Trophoblast cell (in vitro differentiated cells and primary cell): ENCODE measurements around the gene ARL4C.

Experiments used
- DNase-seq, 2 donors: peaks; one replicate each; pipeline ENCODE4 v3.0.0-alpha.2; 2016
- H2AFZ ChIP-seq: 2 replicates; pipeline ENCODE4 v1.6.1; 2013; ENCODE audit warnings: low read length, moderate library complexity, mild to moderate bottlenecking; ENCODE audit not compliant: insufficient read depth, poor library complexity
- H2AK5ac ChIP-seq: 2 replicates; pipeline ENCODE4 v1.6.1; 2013; ENCODE audit warnings: mild to moderate bottlenecking, low read length
- H2BK120ac ChIP-seq: 2 replicates; pipeline ENCODE4 v1.6.1; 2013; ENCODE audit warnings: low read length, mild to moderate bottlenecking, moderate library complexity; ENCODE audit not compliant: insufficient read depth, poor library complexity
- H2BK12ac ChIP-seq: 2 replicates; pipeline ENCODE4 v1.6.1; 2013; ENCODE audit warnings: mild to moderate bottlenecking, low read length, moderate library complexity
- H2BK5ac ChIP-seq: 2 replicates; pipeline ENCODE4 v1.6.1; 2013; ENCODE audit warnings: low read length, low read depth, moderate library complexity, mild to moderate bottlenecking; ENCODE audit not compliant: poor library complexity
- H3K14ac ChIP-seq: 2 replicates; pipeline ENCODE4 v1.6.1; 2013; ENCODE audit warnings: mild to moderate bottlenecking, low read length
- H3K18ac ChIP-seq: 2 replicates; pipeline ENCODE4 v1.6.1; 2013; ENCODE audit warnings: mild to moderate bottlenecking, low read length
- H3K23ac ChIP-seq: 2 replicates; pipeline ENCODE4 v1.6.1; 2013; ENCODE audit warnings: low read length
- H3K27ac ChIP-seq: 2 replicates; pipeline ENCODE4 v1.5.1; 2013; ENCODE audit warnings: low read depth, mild to moderate bottlenecking, inconsistent platforms, low read length, moderate library complexity
- H3K27me3 ChIP-seq: 2 replicates; pipeline ENCODE4 v1.6.1; 2013; ENCODE audit warnings: inconsistent platforms, mild to moderate bottlenecking, low read length, moderate library complexity; ENCODE audit not compliant: insufficient read depth
- H3K36me3 ChIP-seq, 2 experiments: 1 replicate in 1 of 2; 2 replicates in 1 of 2; pipeline ENCODE4 v1.6.1; 2013; ENCODE audit warnings: low read length in 2 of 2, mild to moderate bottlenecking in 2 of 2, moderate library complexity in 1 of 2; ENCODE audit not compliant: insufficient read depth in 2 of 2, control insufficient read depth in 1 of 2
- H3K4ac ChIP-seq: 2 replicates; pipeline ENCODE4 v1.6.1; 2013; ENCODE audit warnings: low read depth, mild to moderate bottlenecking, low read length, moderate library complexity
- H3K4me1 ChIP-seq, 2 experiments: 1 replicate in 1 of 2; 2 replicates in 1 of 2; pipeline ENCODE4 v1.6.1; 2013; ENCODE audit warnings: low read length in 2 of 2, mild to moderate bottlenecking in 2 of 2, moderate library complexity in 1 of 2; ENCODE audit not compliant: insufficient read depth in 2 of 2, control insufficient read depth in 1 of 2
- H3K4me2 ChIP-seq: 2 replicates; pipeline ENCODE4 v1.6.1; 2013; ENCODE audit warnings: inconsistent platforms, mild to moderate bottlenecking, low read length, moderate library complexity
- H3K4me3 ChIP-seq: 2 replicates; pipeline ENCODE4 v1.5.1; 2013; ENCODE audit warnings: mild to moderate bottlenecking, low read depth, low read length, inconsistent platforms
- H3K79me1 ChIP-seq: one replicate; pipeline ENCODE4 v1.6.1; 2013; ENCODE audit warnings: low read length
- H3K79me2 ChIP-seq: 2 replicates; pipeline ENCODE4 v1.6.1; 2013; ENCODE audit warnings: low read length, mild to moderate bottlenecking; ENCODE audit not compliant: control insufficient read depth, insufficient read depth, poor library complexity
- H3K9ac ChIP-seq: 2 replicates; pipeline ENCODE4 v1.6.1; 2013; ENCODE audit warnings: mild to moderate bottlenecking, low read length
- H3K9me3 ChIP-seq: 2 replicates; pipeline ENCODE4 v1.6.1; 2013; ENCODE audit warnings: low read depth, mild to moderate bottlenecking, control low read depth, inconsistent platforms, low read length; ENCODE audit not compliant: insufficient read depth
- H4K12ac ChIP-seq: 2 replicates; pipeline ENCODE4 v1.6.1; 2013; ENCODE audit warnings: low read depth, mild to moderate bottlenecking, low read length, moderate library complexity
- H4K8ac ChIP-seq: 2 replicates; pipeline ENCODE4 v1.6.1; 2013; ENCODE audit warnings: low read depth, mild to moderate bottlenecking, low read length, moderate library complexity
- H4K91ac ChIP-seq: one replicate; pipeline ENCODE4 v1.6.1; 2013; ENCODE audit warnings: low read depth, mild to moderate bottlenecking, low read length, moderate library complexity
- WGBS: extraction: QIAGEN DNeasy Blood & Tissue Kit; methylation state at CpG from one replicate; pipeline ENCODE4 v1.1.7; 2013; ENCODE audit warnings: missing lambda C conversion rate; ENCODE audit not compliant: insufficient read length, insufficient coverage; ENCODE audit errors: extremely low coverage; 5-methylcytosine and 5-hydroxymethylcytosine counted together

ARL4C gene

GRCh38 chr2:234492717-234493485 is 4.0 kb downstream of the ARL4C start:
- Histone ChIP-seq H3K18ac (no peak overlapping the region), H2BK5ac (no peak overlapping the region), H3K79me2 (peaks cover 17% of the 10 kb centered on the region), H3K4ac (no peak overlapping the region), H3K4me3 (no peak overlapping the region), H3K9me3 (no peaks in the 10 kb centered on the region), H3K79me1 (peaks cover 16% of the 10 kb centered on the region), H2AFZ (no peak overlapping the region), H4K12ac (no peak overlapping the region), H3K27me3 (no peaks in the 10 kb centered on the region), H2BK120ac (no peak overlapping the region), H3K36me3 (no peaks in the 10 kb centered on the region), H3K4me2 (peak overlapping the region; percentile 18), H3K23ac (no peak overlapping the region), H2BK12ac (no peak overlapping the region), H4K8ac (no peak overlapping the region), H3K14ac (no peak overlapping the region), H2AK5ac (no peak overlapping the region), H3K4me1 (peaks cover 2 to 15% of the 10 kb centered on the region in 2 experiments), H3K27ac (no peak overlapping the region), H4K91ac (no peak overlapping the region), H3K9ac (no peak overlapping the region)
- no CpG with 5 or more reads among the region's 10 CpGs for WGBS
- no peak for DNase-seq

- Histone ChIP-seq H3K4me1 (peaks cover 2 to 11% of the 10 kb centered on the region in 2 experiments), H3K23ac (no peak overlapping the region), H2BK120ac (no peak overlapping the region), H2AFZ (no peak overlapping the region), H4K91ac (no peak overlapping the region), H3K27ac (no peak overlapping the region), H3K9me3 (no peaks in the 10 kb centered on the region), H3K4ac (no peak overlapping the region), H4K12ac (no peak overlapping the region), H3K9ac (no peak overlapping the region), H3K4me3 (no peak overlapping the region), H3K79me2 (peaks cover 13% of the 10 kb centered on the region), H3K4me2 (no peak overlapping the region), H2BK5ac (no peak overlapping the region), H2AK5ac (no peak overlapping the region), H3K36me3 (no peaks in the 10 kb centered on the region), H3K18ac (no peak overlapping the region), H2BK12ac (no peak overlapping the region), H3K79me1 (peaks cover 10% of the 10 kb centered on the region), H3K27me3 (no peaks in the 10 kb centered on the region), H4K8ac (no peak overlapping the region), H3K14ac (no peak overlapping the region)
- no CpG with 5 or more reads among the region's 5 CpGs for WGBS
- no peak for DNase-seq
These were observed 5.0 kb downstream of the ARL4C start for GRCh38 chr2:234491897-234492296.

- Histone ChIP-seq H2BK120ac (no peak overlapping the region), H3K4me2 (no peak overlapping the region), H2AFZ (no peak overlapping the region), H2BK12ac (no peak overlapping the region), H3K9me3 (no peaks in the 10 kb centered on the region), H3K18ac (no peak overlapping the region), H4K8ac (no peak overlapping the region), H4K91ac (no peak overlapping the region), H3K14ac (no peak overlapping the region), H3K9ac (no peak overlapping the region), H3K4me3 (no peak overlapping the region), H3K36me3 (no peaks in the 10 kb centered on the region), H3K27ac (no peak overlapping the region), H2BK5ac (no peak overlapping the region), H2AK5ac (no peak overlapping the region), H3K4me1 (peaks cover 2 to 11% of the 10 kb centered on the region in 2 experiments), H3K79me2 (peaks cover 10% of the 10 kb centered on the region), H3K79me1 (peaks cover 7% of the 10 kb centered on the region), H3K4ac (no peak overlapping the region), H3K23ac (no peak overlapping the region), H3K27me3 (no peaks in the 10 kb centered on the region), H4K12ac (no peak overlapping the region)
- no peak for DNase-seq
- no CpG with 5 or more reads among the region's 4 CpGs for WGBS
These were observed 5.6 kb downstream of the ARL4C start for GRCh38 chr2:234491281-234491680.

DNA sequence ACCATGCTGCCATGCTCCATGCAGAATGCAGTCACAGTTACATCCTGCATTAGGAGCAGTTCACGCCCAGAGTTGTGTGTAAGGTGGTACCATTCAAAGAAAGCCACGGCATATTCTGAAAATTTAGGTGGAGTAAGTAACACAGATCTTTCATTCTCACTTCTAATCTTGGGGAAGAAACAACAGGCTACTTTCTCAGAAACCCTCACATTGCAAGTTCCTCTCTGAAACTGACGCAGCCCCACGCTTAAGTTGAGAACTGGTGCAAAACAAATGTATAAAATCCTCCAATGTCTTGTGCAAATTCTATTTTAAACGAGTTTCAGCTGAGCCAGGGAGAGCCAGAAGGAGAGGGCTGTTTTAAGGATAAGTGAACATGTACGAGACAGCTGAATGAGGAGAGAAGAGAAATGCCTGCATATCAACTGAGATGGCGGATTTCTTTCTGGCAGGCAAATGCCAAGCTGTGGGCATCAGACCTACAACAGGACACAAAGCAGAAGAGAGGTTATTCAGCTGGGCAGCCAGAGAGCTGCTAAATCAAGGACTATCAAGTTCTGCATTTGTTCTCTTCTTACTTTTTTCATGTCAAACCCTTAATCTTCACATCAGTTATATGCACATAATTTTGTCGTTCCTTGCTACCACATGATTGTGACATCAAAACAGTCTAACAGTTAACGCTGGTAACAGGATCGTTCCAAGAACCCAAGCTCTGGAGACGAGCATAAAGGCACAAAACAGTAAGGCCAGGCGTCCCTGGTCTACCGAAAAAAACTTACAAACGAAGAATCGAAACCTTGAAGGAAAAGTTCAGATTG is 6.4 kb downstream of the ARL4C start:
- DNase-seq: no peak
- Histone ChIP-seq H3K4me1 (peaks cover 2 to 5% of the 10 kb centered on the region in 2 experiments), H2AFZ (no peak overlapping the region), H3K4me2 (no peak overlapping the region), H4K8ac (no peak overlapping the region), H3K4ac (no peak overlapping the region), H3K9ac (no peak overlapping the region), H4K91ac (no peak overlapping the region), H3K18ac (no peak overlapping the region), H4K12ac (no peak overlapping the region), H2BK120ac (no peak overlapping the region), H3K14ac (no peak overlapping the region), H2BK12ac (no peak overlapping the region), H2BK5ac (no peak overlapping the region), H3K36me3 (no peaks in the 10 kb centered on the region), H3K27ac (no peak overlapping the region), H3K79me1 (peaks cover 3% of the 10 kb centered on the region), H3K9me3 (peaks cover 1% of the 10 kb centered on the region), H3K79me2 (peaks cover 4% of the 10 kb centered on the region), H2AK5ac (no peak overlapping the region), H3K23ac (no peak overlapping the region), H3K4me3 (no peak overlapping the region), H3K27me3 (no peaks in the 10 kb centered on the region)
- no CpG with 5 or more reads among the region's 15 CpGs for WGBS
